Measurements from ENCODE around the gene DYNC2H1.

GRCh38 chr11:103484545-103484944 is 375.3 kb downstream of the DYNC2H1 start:
- TF ChIP-seq CTCF (IDR thresholded peaks at IDR 0.05) (no peak), POLR2AphosphoS5 (IDR thresholded peaks at IDR 0.05) (no peak)

Data from prostate gland (tissue), 2 donors.